HG03457 (cell line): ENCODE measurements around the gene SOX10.

ENCODE experiments used
- ATAC-seq: cut with Tn5 transposase; IDR thresholded peaks from one replicate; pipeline ENCODE4 v1.9.1; 2021; ENCODE audit warnings: moderate number of reproducible peaks; ENCODE audit not compliant: unreplicated experiment

Gene SOX10

DNA sequence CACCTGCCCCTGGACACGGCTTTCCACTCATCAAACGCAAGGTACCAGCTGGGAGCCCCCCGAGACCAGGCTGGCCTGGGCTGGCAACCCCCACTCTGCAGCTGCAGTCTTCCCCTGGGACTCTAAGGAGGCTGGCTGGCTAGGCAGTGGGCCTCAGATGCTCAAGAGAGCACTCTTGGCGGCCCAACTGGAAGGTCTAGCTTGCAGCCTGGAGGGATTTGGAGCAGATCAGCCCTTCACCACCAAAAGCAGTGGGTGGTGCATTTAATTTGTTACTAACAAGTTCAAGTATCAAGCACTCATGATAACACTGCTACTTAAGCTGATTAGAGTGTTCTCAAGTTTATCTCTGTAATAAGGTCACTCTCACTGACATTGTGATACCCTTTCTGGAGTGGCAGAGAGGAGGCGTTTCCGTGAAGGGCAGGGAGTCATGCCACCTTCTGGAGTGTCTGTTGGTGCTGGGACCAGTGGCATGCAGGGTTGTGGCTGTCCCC is 52.4 kb downstream of the SOX10 start:
- no peak for ATAC-seq

GRCh38 chr22:37930952-37931440 is 53.4 kb downstream of the SOX10 start:
- no peak for ATAC-seq

DNA sequence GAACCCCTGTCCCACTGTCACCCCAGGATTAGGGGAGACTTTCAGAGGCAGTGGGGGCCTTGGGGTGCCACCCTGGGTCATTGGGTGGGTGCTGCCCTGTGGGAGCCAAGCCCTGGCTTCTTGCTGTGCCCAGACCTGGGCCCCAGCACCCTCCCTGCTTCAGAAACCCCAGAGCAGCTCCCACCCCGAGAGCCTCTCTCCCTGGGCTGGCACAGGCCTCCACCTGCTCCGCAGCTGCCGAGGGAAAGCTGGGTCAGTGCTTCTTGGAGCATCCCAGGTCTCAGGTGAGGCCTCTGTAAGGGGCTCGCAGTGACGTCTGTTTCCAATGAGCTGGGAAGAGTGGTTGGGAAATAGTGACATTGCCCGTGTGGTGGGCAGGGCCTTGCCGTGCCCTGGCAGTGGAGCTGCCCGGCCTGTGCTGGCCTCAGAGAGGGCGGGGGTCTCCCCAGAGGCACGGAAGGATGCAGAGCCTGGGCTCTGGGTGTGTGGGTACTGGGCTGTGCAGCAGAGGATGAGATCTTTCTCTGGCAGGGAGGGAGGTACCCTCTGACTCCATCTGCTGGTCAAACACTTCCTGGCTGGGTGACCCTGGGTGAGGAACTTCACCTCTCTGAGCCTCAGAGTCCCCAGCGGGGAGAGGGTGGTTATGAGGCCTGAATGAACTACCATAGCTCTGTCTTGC is 53.9 kb downstream of the SOX10 start:
- ATAC-seq = no peak

DNA sequence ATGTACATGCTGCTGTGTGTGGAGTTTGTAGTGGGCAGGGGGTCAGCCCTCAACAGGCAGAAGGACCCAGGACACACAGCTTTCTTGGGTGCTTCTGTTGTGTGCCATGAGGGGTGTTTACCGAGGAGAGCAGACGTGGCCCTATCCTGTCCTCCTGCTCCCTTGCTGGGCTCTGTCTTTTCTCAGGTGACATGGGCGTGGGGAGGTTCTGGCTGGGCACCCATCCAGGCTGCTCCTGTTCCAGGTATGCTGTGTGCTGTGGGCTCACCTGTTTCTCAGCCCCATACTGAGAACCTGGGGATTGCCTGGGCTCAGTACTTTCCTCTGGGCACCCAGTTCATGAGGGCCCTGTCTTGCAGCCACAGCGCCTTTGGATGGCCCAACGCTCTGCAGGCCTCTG is 55.0 kb downstream of the SOX10 start:
- no peak for ATAC-seq

DNA sequence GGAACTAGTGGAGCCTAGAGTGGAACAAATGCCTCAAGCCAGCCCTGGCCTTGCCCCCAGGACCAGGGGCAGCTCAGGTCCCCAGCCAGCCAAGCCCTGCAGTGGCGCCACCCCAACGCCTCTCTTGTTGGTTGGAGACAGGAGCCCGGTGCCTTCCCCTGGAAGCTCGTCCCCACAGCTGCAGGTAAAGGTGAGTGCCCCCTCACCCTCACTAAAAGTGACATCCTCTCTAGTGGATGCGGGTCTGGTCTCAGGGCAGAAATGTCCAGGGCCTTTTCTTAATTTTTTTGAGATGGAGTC is 56.8 kb downstream of the SOX10 start:
- no peak for ATAC-seq

DNA sequence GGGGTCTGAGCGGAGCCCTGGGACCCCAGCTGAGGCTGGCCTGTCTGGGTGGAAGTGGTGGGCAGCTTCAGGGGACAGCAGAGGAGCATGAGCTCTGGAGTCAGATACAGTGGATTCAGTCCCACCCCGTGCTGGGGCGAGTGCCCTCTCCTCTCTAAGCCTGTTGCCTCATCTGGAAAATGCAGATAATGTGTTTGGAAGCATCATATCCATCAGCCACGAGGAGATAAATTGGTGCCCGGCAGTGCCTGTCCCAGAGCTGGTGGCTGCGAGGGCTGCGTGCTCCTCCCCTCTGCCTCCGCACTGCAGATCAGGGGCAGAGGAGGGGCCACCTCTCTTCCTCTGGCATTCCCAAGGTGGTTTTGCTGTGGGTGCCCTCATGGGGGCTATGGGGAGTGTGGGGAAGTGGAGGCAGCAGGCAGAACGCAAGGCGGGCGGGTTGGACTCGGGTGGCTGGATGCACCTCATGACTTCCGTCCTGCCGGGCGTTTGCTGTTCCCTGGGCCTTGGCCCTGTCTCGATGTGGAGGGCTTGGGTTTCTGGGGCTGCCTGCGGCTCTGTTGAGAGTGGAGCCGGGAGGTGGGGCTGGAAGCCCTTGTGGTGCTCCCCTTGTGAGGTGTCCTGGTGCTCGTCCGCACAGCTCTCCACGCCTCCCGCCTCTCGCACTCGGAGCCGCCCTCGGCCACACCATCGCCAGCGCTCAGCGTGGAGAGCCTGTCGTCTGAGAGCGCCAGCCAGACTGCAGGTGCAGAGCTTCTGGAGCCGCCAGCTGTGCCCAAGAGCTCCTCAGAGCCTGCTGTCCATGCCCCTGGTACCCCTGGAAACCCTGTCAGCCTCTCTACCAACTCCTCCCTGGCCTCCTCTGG is 57.4 kb downstream of the SOX10 start:
- no peak for ATAC-seq

DNA sequence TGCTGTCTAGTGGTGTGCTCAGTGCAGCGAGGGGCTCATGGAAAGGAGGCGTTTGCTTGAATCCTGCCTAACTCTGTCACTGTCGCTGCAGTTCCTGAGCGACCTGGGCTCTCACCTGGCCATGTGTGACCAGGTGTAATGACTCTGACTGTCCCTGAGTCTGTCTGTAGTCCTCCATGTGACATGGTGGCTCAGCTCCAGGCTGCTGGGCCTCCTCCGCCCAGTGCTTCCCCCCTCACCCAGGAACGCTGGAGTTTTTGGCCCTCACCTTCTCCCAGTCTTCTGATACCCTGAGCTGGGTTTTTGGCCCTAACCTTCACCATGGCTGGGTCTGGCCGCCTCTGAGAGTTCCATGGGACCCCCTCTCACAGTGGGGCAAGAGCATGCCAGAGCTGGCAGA is 58.0 kb downstream of the SOX10 start:
- ATAC-seq = no peak

DNA sequence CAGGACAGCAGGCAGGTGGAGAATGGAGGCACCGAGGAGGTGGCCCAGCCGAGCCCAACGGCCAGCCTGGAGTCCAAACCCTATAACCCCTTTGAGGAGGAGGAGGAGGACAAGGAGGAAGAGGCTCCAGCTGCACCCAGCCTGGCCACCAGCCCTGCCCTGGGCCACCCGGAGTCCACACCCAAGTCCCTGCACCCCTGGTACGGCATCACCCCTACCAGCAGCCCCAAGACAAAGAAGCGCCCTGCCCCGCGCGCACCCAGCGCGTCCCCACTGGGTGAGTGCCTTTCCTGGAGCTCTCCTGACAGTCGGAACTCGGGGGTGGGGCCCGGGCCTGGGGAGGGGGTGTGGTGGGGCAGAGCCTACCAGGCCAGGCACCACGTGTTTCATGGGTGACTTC is 58.6 kb downstream of the SOX10 start:
- ATAC-seq = no peak

DNA sequence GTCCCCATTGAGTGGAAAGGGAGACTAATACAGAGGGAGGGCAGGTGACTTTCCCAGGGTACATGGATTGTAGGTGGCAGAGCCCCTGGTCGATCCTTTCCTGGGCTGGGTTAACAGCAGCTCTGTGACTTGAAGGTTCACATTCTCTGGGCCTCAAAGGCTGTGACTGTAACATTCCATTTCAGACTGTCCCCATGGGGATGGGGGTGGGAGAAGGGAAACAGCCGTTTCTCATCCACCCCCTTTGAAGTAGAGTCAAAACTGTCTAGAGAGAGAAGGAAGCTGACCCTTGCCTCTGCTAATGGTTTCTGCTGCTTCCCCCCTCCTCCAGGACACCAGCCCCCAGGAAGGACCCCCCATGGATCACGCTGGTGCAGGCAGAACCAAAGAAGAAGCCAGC is 59.0 kb downstream of the SOX10 start:
- no peak for ATAC-seq

- ATAC-seq = no peak
Observed at GRCh38 chr22:37924386-37925065, 59.8 kb downstream of the SOX10 start.

DNA sequence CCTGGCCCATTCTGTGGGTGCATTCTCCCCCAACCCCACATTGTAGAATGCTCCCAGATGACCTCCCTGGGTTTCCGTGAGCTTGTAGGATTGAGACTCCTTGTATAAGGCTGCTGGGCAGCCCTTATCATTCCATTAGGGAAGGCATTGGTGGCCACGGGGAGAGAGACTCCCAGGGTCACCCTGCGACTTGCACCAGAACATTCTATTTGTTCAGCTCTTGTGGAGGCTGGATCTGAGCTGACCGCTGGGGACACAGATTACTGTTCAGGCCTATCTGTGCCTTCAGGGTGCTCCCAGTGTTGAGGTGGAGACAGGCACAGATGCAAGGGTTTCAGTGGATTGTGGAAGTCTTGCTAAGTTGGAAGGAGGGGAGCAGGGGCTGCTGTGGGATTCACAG is 60.4 kb downstream of the SOX10 start:
- ATAC-seq = no peak
